NCI-H524 treated with DMSO at 0.1 percent for 48 hours (cell line): ENCODE data around the gene SF3A2.

Experiments
- DNase-seq: peaks from one replicate; lab custom pipeline; 2025; lab: John Stamatoyannopoulos, UW

The SF3A2 gene

GRCh38 chr19:2291185-2291751 is 54.6 kb downstream of the SF3A2 start:
- no peak for DNase-seq

GRCh38 chr19:2294687-2295335 is 58.2 kb downstream of the SF3A2 start:
- peak; percentile 46 for DNase-seq

GRCh38 chr19:2296141-2296540 is 59.5 kb downstream of the SF3A2 start:
- DNase-seq: no peak
